ENCODE data around the gene MYBPH. TPM values are rescaled to one million over a fixed set of nuclear protein-coding genes. Genes with fewer than 3 reads are reported as not detected.

The MYBPH gene
- total and polyA plus RNA-seq, 2 experiments from 2014 or later: not detected

DNA sequence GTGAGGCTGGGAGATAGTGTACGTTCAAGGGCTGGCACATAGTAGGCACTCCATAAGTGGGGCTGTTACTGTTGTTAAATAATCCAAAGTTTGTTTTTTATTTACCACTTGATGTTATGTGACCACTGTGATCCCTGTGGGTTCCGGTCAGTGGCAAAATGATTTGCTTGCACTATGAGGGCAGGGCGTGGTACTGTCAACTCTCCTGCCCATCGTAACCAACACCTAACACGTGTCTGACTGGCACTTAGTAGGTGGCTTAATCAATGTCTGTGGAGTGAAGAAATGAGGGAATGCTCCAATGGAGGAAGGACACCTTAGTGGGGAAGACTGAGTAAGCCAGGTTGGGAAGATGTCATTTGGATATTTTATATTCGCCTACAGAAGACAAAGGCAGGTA lies 33.5 kb downstream of the MYBPH start:
- Mint-ChIP-seq H3K4me3 (no peak overlapping the region), H3K4me1 (peaks cover 29% of the 10 kb centered on the region), H3K9me3 (peaks cover 2% of the 10 kb centered on the region; the same call in 1 of the 3 replicates), H3K27me3 (ENCODE audit: insufficient read depth, low read depth, poor library complexity) (peaks cover 11% of the 10 kb centered on the region), H3K36me3 (ENCODE audit: low read depth) (no peaks in the 10 kb centered on the region), H3K27ac (no peak overlapping the region)
- TF ChIP-seq ZNF331 (CRISPR knock-in tag; IDR thresholded peaks at IDR 0.05; ENCODE audit: low read depth) (no peak), STAT1 (IDR thresholded peaks at IDR 0.05; ENCODE audit: unreplicated experiment) (no peak), CREB1 (CRISPR knock-in tag; IDR thresholded peaks at IDR 0.05; ENCODE audit: low read depth) (no peak), ZNF114 (CRISPR knock-in tag; IDR thresholded peaks at IDR 0.05) (no peak), NANOG (IDR thresholded peaks at IDR 0.05; ENCODE audit: borderline replicate concordance) (no peak), POLR2AphosphoS5 (IDR thresholded peaks at IDR 0.05; ENCODE audit: low read depth) (no peak), EZH2phosphoT487 (IDR thresholded peaks at IDR 0.05; ENCODE audit: unreplicated experiment) (no peak), EZH2 (IDR thresholded peaks at IDR 0.05; ENCODE audit: low read depth, unreplicated experiment) (no peak), JUNB (IDR thresholded peaks at IDR 0.05; ENCODE audit: unreplicated experiment) (no peak)
- TF ChIP-seq, protein P1, sequence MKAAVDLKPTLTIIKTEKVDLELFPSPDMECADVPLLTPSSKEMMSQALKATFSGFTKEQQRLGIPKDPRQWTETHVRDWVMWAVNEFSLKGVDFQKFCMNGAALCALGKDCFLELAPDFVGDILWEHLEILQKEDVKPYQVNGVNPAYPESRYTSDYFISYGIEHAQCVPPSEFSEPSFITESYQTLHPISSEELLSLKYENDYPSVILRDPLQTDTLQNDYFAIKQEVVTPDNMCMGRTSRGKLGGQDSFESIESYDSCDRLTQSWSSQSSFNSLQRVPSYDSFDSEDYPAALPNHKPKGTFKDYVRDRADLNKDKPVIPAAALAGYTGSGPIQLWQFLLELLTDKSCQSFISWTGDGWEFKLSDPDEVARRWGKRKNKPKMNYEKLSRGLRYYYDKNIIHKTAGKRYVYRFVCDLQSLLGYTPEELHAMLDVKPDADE (IDR thresholded peaks at IDR 0.05): no peak
- TF ChIP-seq, protein P2, sequence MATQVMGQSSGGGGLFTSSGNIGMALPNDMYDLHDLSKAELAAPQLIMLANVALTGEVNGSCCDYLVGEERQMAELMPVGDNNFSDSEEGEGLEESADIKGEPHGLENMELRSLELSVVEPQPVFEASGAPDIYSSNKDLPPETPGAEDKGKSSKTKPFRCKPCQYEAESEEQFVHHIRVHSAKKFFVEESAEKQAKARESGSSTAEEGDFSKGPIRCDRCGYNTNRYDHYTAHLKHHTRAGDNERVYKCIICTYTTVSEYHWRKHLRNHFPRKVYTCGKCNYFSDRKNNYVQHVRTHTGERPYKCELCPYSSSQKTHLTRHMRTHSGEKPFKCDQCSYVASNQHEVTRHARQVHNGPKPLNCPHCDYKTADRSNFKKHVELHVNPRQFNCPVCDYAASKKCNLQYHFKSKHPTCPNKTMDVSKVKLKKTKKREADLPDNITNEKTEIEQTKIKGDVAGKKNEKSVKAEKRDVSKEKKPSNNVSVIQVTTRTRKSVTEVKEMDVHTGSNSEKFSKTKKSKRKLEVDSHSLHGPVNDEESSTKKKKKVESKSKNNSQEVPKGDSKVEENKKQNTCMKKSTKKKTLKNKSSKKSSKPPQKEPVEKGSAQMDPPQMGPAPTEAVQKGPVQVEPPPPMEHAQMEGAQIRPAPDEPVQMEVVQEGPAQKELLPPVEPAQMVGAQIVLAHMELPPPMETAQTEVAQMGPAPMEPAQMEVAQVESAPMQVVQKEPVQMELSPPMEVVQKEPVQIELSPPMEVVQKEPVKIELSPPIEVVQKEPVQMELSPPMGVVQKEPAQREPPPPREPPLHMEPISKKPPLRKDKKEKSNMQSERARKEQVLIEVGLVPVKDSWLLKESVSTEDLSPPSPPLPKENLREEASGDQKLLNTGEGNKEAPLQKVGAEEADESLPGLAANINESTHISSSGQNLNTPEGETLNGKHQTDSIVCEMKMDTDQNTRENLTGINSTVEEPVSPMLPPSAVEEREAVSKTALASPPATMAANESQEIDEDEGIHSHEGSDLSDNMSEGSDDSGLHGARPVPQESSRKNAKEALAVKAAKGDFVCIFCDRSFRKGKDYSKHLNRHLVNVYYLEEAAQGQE (IDR thresholded peaks at IDR 0.05; ENCODE audit: unreplicated experiment): no peak
- TF ChIP-seq, protein P3, sequence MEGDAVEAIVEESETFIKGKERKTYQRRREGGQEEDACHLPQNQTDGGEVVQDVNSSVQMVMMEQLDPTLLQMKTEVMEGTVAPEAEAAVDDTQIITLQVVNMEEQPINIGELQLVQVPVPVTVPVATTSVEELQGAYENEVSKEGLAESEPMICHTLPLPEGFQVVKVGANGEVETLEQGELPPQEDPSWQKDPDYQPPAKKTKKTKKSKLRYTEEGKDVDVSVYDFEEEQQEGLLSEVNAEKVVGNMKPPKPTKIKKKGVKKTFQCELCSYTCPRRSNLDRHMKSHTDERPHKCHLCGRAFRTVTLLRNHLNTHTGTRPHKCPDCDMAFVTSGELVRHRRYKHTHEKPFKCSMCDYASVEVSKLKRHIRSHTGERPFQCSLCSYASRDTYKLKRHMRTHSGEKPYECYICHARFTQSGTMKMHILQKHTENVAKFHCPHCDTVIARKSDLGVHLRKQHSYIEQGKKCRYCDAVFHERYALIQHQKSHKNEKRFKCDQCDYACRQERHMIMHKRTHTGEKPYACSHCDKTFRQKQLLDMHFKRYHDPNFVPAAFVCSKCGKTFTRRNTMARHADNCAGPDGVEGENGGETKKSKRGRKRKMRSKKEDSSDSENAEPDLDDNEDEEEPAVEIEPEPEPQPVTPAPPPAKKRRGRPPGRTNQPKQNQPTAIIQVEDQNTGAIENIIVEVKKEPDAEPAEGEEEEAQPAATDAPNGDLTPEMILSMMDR (conservative IDR thresholded peaks at IDR 0.05; ENCODE audit: low read depth in 2 of 2): no peak
- TF ChIP-seq, protein P4, sequence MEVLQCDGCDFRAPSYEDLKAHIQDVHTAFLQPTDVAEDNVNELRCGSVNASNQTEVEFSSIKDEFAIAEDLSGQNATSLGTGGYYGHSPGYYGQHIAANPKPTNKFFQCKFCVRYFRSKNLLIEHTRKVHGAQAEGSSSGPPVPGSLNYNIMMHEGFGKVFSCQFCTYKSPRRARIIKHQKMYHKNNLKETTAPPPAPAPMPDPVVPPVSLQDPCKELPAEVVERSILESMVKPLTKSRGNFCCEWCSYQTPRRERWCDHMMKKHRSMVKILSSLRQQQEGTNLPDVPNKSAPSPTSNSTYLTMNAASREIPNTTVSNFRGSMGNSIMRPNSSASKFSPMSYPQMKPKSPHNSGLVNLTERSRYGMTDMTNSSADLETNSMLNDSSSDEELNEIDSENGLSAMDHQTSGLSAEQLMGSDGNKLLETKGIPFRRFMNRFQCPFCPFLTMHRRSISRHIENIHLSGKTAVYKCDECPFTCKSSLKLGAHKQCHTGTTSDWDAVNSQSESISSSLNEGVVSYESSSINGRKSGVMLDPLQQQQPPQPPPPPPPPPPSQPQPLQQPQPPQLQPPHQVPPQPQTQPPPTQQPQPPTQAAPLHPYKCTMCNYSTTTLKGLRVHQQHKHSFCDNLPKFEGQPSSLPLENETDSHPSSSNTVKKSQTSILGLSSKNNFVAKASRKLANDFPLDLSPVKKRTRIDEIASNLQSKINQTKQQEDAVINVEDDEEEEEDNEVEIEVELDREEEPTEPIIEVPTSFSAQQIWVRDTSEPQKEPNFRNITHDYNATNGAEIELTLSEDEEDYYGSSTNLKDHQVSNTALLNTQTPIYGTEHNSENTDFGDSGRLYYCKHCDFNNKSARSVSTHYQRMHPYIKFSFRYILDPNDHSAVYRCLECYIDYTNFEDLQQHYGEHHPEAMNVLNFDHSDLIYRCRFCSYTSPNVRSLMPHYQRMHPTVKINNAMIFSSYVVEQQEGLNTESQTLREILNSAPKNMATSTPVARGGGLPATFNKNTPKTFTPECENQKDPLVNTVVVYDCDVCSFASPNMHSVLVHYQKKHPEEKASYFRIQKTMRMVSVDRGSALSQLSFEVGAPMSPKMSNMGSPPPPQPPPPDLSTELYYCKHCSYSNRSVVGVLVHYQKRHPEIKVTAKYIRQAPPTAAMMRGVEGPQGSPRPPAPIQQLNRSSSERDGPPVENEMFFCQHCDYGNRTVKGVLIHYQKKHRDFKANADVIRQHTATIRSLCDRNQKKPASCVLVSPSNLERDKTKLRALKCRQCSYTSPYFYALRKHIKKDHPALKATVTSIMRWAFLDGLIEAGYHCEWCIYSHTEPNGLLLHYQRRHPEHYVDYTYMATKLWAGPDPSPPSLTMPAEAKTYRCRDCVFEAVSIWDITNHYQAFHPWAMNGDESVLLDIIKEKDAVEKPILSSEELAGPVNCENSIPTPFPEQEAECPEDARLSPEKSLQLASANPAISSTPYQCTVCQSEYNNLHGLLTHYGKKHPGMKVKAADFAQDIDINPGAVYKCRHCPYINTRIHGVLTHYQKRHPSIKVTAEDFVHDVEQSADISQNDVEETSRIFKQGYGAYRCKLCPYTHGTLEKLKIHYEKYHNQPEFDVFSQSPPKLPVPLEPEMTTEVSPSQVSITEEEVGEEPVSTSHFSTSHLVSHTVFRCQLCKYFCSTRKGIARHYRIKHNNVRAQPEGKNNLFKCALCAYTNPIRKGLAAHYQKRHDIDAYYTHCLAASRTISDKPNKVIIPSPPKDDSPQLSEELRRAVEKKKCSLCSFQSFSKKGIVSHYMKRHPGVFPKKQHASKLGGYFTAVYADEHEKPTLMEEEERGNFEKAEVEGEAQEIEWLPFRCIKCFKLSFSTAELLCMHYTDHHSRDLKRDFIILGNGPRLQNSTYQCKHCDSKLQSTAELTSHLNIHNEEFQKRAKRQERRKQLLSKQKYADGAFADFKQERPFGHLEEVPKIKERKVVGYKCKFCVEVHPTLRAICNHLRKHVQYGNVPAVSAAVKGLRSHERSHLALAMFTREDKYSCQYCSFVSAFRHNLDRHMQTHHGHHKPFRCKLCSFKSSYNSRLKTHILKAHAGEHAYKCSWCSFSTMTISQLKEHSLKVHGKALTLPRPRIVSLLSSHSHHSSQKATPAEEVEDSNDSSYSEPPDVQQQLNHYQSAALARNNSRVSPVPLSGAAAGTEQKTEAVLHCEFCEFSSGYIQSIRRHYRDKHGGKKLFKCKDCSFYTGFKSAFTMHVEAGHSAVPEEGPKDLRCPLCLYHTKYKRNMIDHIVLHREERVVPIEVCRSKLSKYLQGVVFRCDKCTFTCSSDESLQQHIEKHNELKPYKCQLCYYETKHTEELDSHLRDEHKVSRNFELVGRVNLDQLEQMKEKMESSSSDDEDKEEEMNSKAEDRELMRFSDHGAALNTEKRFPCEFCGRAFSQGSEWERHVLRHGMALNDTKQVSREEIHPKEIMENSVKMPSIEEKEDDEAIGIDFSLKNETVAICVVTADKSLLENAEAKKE (CRISPR knock-in tag; IDR thresholded peaks at IDR 0.05): no peak
- no peak for DNase-seq (ENCODE audit: low spot score)
- no peaks in the 10 kb centered on the region for H3K79me2 ChIP-seq (replicated peaks; ENCODE audit: insufficient read depth)
- H4K20me1 ChIP-seq (replicated peaks; ENCODE audit: insufficient read depth): no peaks in the 10 kb centered on the region
- no peak for ATAC-seq
- H3K4me3 ChIP-seq: no peak overlapping the region
- H3F3A ChIP-seq (replicated peaks; ENCODE audit: low read depth): no peaks in the 10 kb centered on the region
- no peaks in the 10 kb centered on the region for H3K27me3 ChIP-seq (ENCODE audit: insufficient read depth)
- no peak overlapping the region for H3K4me2 ChIP-seq
- no peaks in the 10 kb centered on the region for H3K36me3 ChIP-seq (ENCODE audit: insufficient read depth)
- no peak overlapping the region for H3K27ac ChIP-seq (ENCODE audit: low read depth)
- no peak overlapping the region for H2AFZ ChIP-seq
- H3K4me1 ChIP-seq (ENCODE audit: insufficient read depth): peaks cover 9% of the 10 kb centered on the region
- no peaks in the 10 kb centered on the region for H3K9me2 ChIP-seq (ENCODE audit: insufficient read depth)
